Testis (tissue), 2 donors: Measurements from ENCODE around the gene NCKAP5.

Experiments
- POLR2A ChIP-seq: fragments of 450-650 bp; IDR thresholded peaks from one replicate; pipeline ENCODE4 v1.6.1; 2017; ENCODE audit warnings: antibody characterized with exemption, mild to moderate bottlenecking, moderate library complexity
- TF ChIP-seq, protein P1 (sequence below), 3 experiments: fragments of 450-650 bp in 2 of 3; fragments of 200-600 bp in 1 of 3; sonication (generic) in 1 of 3; IDR thresholded peaks; one replicate each; pipeline ENCODE4 v1.5.1; 2016 to 2019; ENCODE audit warnings: antibody characterized with exemption in 3 of 3, mild to moderate bottlenecking in 2 of 3, moderate library complexity in 1 of 3

DNA sequence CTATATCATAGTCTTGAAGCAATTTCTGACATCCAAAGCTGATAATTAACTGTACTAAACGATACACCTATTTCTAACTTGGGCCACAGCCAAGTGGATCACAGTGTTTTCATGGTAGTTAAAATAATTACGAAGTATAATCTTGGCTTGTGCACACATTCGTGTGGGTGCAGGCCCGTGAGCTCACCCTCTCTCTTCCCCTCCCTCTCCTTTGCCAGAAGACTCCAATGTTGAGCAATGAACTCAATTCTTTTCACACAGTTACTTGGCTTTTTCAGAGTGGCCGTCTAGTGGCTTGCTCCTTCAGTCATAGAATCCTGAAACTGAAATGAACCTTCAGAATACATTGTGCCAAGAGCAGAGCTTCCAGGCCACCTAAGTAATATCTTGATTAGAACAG is 178.7 kb downstream of the NCKAP5 start:
- TF ChIP-seq, protein P1, sequence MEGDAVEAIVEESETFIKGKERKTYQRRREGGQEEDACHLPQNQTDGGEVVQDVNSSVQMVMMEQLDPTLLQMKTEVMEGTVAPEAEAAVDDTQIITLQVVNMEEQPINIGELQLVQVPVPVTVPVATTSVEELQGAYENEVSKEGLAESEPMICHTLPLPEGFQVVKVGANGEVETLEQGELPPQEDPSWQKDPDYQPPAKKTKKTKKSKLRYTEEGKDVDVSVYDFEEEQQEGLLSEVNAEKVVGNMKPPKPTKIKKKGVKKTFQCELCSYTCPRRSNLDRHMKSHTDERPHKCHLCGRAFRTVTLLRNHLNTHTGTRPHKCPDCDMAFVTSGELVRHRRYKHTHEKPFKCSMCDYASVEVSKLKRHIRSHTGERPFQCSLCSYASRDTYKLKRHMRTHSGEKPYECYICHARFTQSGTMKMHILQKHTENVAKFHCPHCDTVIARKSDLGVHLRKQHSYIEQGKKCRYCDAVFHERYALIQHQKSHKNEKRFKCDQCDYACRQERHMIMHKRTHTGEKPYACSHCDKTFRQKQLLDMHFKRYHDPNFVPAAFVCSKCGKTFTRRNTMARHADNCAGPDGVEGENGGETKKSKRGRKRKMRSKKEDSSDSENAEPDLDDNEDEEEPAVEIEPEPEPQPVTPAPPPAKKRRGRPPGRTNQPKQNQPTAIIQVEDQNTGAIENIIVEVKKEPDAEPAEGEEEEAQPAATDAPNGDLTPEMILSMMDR (IDR thresholded peaks at IDR 0.05) = no peak
- no peak for TF ChIP-seq POLR2A
